ENCODE data around the gene CSRP1.

CSRP1 gene

GRCh38 chr1:201543871-201544642 lies 37.1 kb upstream of the CSRP1 start:
- no peaks in the 10 kb centered on the region for H3K9me3 ChIP-seq (ENCODE audit: control insufficient read depth, insufficient read depth, low read length)
- H3K4me3 ChIP-seq (ENCODE audit: low read depth, low read length) = no peak overlapping the region
- H3K36me3 ChIP-seq (ENCODE audit: control insufficient read depth, insufficient read depth, low read length) = no peaks in the 10 kb centered on the region
- H3K4me1 ChIP-seq (ENCODE audit: control insufficient read depth, insufficient read depth, low read length) = peaks cover 7% of the 10 kb centered on the region
- H3K27me3 ChIP-seq (ENCODE audit: control insufficient read depth, insufficient read depth, low read length) = peaks cover 31% of the 10 kb centered on the region
- H3K9ac ChIP-seq (ENCODE audit: low read depth, low read length) = no peak overlapping the region

GRCh38 chr1:201542309-201543035 lies 35.5 kb upstream of the CSRP1 start:
- Histone ChIP-seq H3K9me3 (ENCODE audit: control insufficient read depth, insufficient read depth, low read length) (no peaks in the 10 kb centered on the region), H3K36me3 (ENCODE audit: control insufficient read depth, insufficient read depth, low read length) (no peaks in the 10 kb centered on the region), H3K27me3 (ENCODE audit: control insufficient read depth, insufficient read depth, low read length) (peaks cover 40% of the 10 kb centered on the region), H3K4me3 (ENCODE audit: low read depth, low read length) (no peak overlapping the region), H3K9ac (ENCODE audit: low read depth, low read length) (no peak overlapping the region), H3K4me1 (ENCODE audit: control insufficient read depth, insufficient read depth, low read length) (peaks cover 12% of the 10 kb centered on the region)

- peak overlapping the region; percentile 87 for H3K4me3 ChIP-seq (ENCODE audit: low read depth, low read length)
- no peaks in the 10 kb centered on the region for H3K36me3 ChIP-seq (ENCODE audit: control insufficient read depth, insufficient read depth, low read length)
- H3K4me1 ChIP-seq (ENCODE audit: control insufficient read depth, insufficient read depth, low read length) = peaks cover 10% of the 10 kb centered on the region
- peaks cover 54% of the 10 kb centered on the region for H3K27me3 ChIP-seq (ENCODE audit: control insufficient read depth, insufficient read depth, low read length)
- no peak overlapping the region for H3K9ac ChIP-seq (ENCODE audit: low read depth, low read length)
- no peaks in the 10 kb centered on the region for H3K9me3 ChIP-seq (ENCODE audit: control insufficient read depth, insufficient read depth, low read length)
Observed at GRCh38 chr1:201540846-201541735, 34.2 kb upstream of the CSRP1 start.

- no peaks in the 10 kb centered on the region for H3K9me3 ChIP-seq (ENCODE audit: control insufficient read depth, insufficient read depth, low read length)
- peaks cover 10% of the 10 kb centered on the region for H3K4me1 ChIP-seq (ENCODE audit: control insufficient read depth, insufficient read depth, low read length)
- H3K4me3 ChIP-seq (ENCODE audit: low read depth, low read length) = peak overlapping the region; percentile 87
- no peaks in the 10 kb centered on the region for H3K36me3 ChIP-seq (ENCODE audit: control insufficient read depth, insufficient read depth, low read length)
- H3K27me3 ChIP-seq (ENCODE audit: control insufficient read depth, insufficient read depth, low read length) = peaks cover 60% of the 10 kb centered on the region
- H3K9ac ChIP-seq (ENCODE audit: low read depth, low read length) = no peak overlapping the region
Observed at GRCh38 chr1:201539561-201540431, 32.9 kb upstream of the CSRP1 start.

GRCh38 chr1:201538612-201539551 lies 32.0 kb upstream of the CSRP1 start, which contains the start of gene NAV1:
Gene NAV1 (plus strand): TSS chr1:201539127. CDS start chr1:201622885, 83,758 bp downstream.
- peak within 1 kb of the TSS; percentile 87 for H3K4me3 ChIP-seq (ENCODE audit: low read depth, low read length)
- H3K9ac ChIP-seq (ENCODE audit: low read depth, low read length) = no peak within 1 kb of the TSS
- peaks cover 62% of the 10 kb centered on the region for H3K27me3 ChIP-seq (ENCODE audit: control insufficient read depth, insufficient read depth, low read length)
- H3K36me3 ChIP-seq (ENCODE audit: control insufficient read depth, insufficient read depth, low read length) = no peaks in the 10 kb centered on the region
- no peaks in the 10 kb centered on the region for H3K9me3 ChIP-seq (ENCODE audit: control insufficient read depth, insufficient read depth, low read length)
- H3K4me1 ChIP-seq (ENCODE audit: control insufficient read depth, insufficient read depth, low read length) = peaks cover 10% of the 10 kb centered on the region

GRCh38 chr1:201537891-201538611 lies 31.1 kb upstream of the CSRP1 start:
- H3K9me3 ChIP-seq (ENCODE audit: control insufficient read depth, insufficient read depth, low read length) = no peaks in the 10 kb centered on the region
- peaks cover 62% of the 10 kb centered on the region for H3K27me3 ChIP-seq (ENCODE audit: control insufficient read depth, insufficient read depth, low read length)
- H3K9ac ChIP-seq (ENCODE audit: low read depth, low read length) = no peak overlapping the region
- H3K4me3 ChIP-seq (ENCODE audit: low read depth, low read length) = peak overlapping the region; percentile 87
- H3K36me3 ChIP-seq (ENCODE audit: control insufficient read depth, insufficient read depth, low read length) = no peaks in the 10 kb centered on the region
- peaks cover 10% of the 10 kb centered on the region for H3K4me1 ChIP-seq (ENCODE audit: control insufficient read depth, insufficient read depth, low read length)

GRCh38 chr1:201537467-201537866 lies 30.5 kb upstream of the CSRP1 start:
- Histone ChIP-seq H3K27me3 (ENCODE audit: control insufficient read depth, insufficient read depth, low read length) (peaks cover 57% of the 10 kb centered on the region), H3K36me3 (ENCODE audit: control insufficient read depth, insufficient read depth, low read length) (no peaks in the 10 kb centered on the region), H3K9ac (ENCODE audit: low read depth, low read length) (no peak overlapping the region), H3K4me1 (ENCODE audit: control insufficient read depth, insufficient read depth, low read length) (peaks cover 10% of the 10 kb centered on the region), H3K4me3 (ENCODE audit: low read depth, low read length) (no peak overlapping the region), H3K9me3 (ENCODE audit: control insufficient read depth, insufficient read depth, low read length) (no peaks in the 10 kb centered on the region)

- Histone ChIP-seq H3K9me3 (ENCODE audit: control insufficient read depth, insufficient read depth, low read length) (no peaks in the 10 kb centered on the region), H3K27me3 (ENCODE audit: control insufficient read depth, insufficient read depth, low read length) (peaks cover 55% of the 10 kb centered on the region), H3K9ac (ENCODE audit: low read depth, low read length) (no peak overlapping the region), H3K4me1 (ENCODE audit: control insufficient read depth, insufficient read depth, low read length) (peaks cover 11% of the 10 kb centered on the region), H3K4me3 (ENCODE audit: low read depth, low read length) (no peak overlapping the region), H3K36me3 (ENCODE audit: control insufficient read depth, insufficient read depth, low read length) (no peaks in the 10 kb centered on the region)
Observed at GRCh38 chr1:201537028-201537427, 30.1 kb upstream of the CSRP1 start.

GRCh38 chr1:201536558-201536957 lies 29.6 kb upstream of the CSRP1 start:
- Histone ChIP-seq H3K27me3 (ENCODE audit: control insufficient read depth, insufficient read depth, low read length) (peaks cover 50% of the 10 kb centered on the region), H3K4me3 (ENCODE audit: low read depth, low read length) (no peak overlapping the region), H3K4me1 (ENCODE audit: control insufficient read depth, insufficient read depth, low read length) (peaks cover 16% of the 10 kb centered on the region)

GRCh38 chr1:201535919-201536245 lies 29.0 kb upstream of the CSRP1 start:
- Histone ChIP-seq H3K9me3 (ENCODE audit: control insufficient read depth, insufficient read depth, low read length) (no peaks in the 10 kb centered on the region), H3K27me3 (ENCODE audit: control insufficient read depth, insufficient read depth, low read length) (peaks cover 44% of the 10 kb centered on the region), H3K4me1 (ENCODE audit: control insufficient read depth, insufficient read depth, low read length) (peaks cover 16% of the 10 kb centered on the region), H3K9ac (ENCODE audit: low read depth, low read length) (no peak overlapping the region), H3K36me3 (ENCODE audit: control insufficient read depth, insufficient read depth, low read length) (no peaks in the 10 kb centered on the region), H3K4me3 (ENCODE audit: low read depth, low read length) (no peak overlapping the region)

More at GRCh38 chr1:201536558-201536957, 29.6 kb upstream of the CSRP1 start:
- H3K9ac ChIP-seq (ENCODE audit: low read depth, low read length) = no peak overlapping the region
- H3K9me3 ChIP-seq (ENCODE audit: control insufficient read depth, insufficient read depth, low read length) = no peaks in the 10 kb centered on the region
- no peaks in the 10 kb centered on the region for H3K36me3 ChIP-seq (ENCODE audit: control insufficient read depth, insufficient read depth, low read length)
